Heart right ventricle (tissue), 16 donors: ENCODE measurements around the gene HIRIP3. TPM values are rescaled to one million over a fixed set of nuclear protein-coding genes. Genes with fewer than 3 reads are reported as not detected.

Experiments
- ATAC-seq, 8 donors: fragments of 200-7000 bp; cut with Tn5 transposase; one replicate each; pipeline ENCODE4 v1.9.1; 2020; ENCODE audit warnings: mild to moderate bottlenecking in 8 of 8, moderate library complexity in 8 of 8, moderate number of reproducible peaks in 1 of 8
- DNase-seq, 2 donors: peaks; one replicate each; pipeline ENCODE4 v3.0.0-alpha.2; 2020
- H3K27ac ChIP-seq, 10 donors: fragments of 200-600 bp; sonication (generic) in 2 of 10; one replicate each; pipeline versions ENCODE4 v1.5.0 to v1.8.0; 2020 to 2022; ENCODE audit warnings: mild to moderate bottlenecking in 3 of 10
- H3K27me3 ChIP-seq, 7 donors: fragments of 200-600 bp; one replicate each; pipeline ENCODE4 v1.8.0; 2021 to 2022; ENCODE audit warnings: mild to moderate bottlenecking in 2 of 7
- H3K36me3 ChIP-seq, 9 donors: fragments of 200-600 bp; sonication (generic) in 1 of 9; one replicate each; pipeline versions ENCODE4 v1.5.0 to v1.8.0; 2020 to 2022; ENCODE audit warnings: mild to moderate bottlenecking in 2 of 9
- H3K4me1 ChIP-seq, 9 donors: fragments of 200-600 bp; sonication (generic) in 1 of 9; one replicate each; pipeline versions ENCODE4 v1.5.0 to v1.8.0; 2020 to 2022; ENCODE audit warnings: mild to moderate bottlenecking in 4 of 9
- H3K4me3 ChIP-seq, 10 donors: fragments of 200-600 bp; sonication (generic) in 2 of 10; one replicate each; pipeline versions ENCODE4 v1.5.0 to v1.8.0; 2020 to 2022; ENCODE audit warnings: mild to moderate bottlenecking in 7 of 10, moderate library complexity in 2 of 10
- H3K9me3 ChIP-seq, 11 donors: fragments of 200-600 bp in 10 of 11; sonication (generic) in 2 of 11; one replicate each; pipeline versions ENCODE4 v1.5.0 to v1.8.0; 2013 to 2022; ENCODE audit warnings: mild to moderate bottlenecking in 2 of 11, control low read depth in 1 of 11, moderate library complexity in 1 of 11
- CTCF ChIP-seq, 9 donors: fragments of 200-600 bp; sonication (generic) in 2 of 9; IDR thresholded peaks; one replicate each; pipeline versions ENCODE4 v1.5.0 to v1.8.0; 2021 to 2022; ENCODE audit warnings: antibody characterized with exemption in 9 of 9, mild to moderate bottlenecking in 5 of 9, moderate library complexity in 1 of 9
- WGBS, 2 donors: extraction: QIAGEN DNeasy Blood & Tissue Kit; methylation state at CpG; one replicate each; pipeline ENCODE4 v1.1.7; 2013; ENCODE audit warnings: inconsistent platforms in 1 of 2; 5-methylcytosine and 5-hydroxymethylcytosine counted together
- intact Hi-C, 10 donors: fragments of 100-400 bp; cut with DNase I; formaldehyde crosslinking; loops; one replicate each; pipeline versions ENCODE4 v1.11.1 to v1.14.2; 2022
- polyA plus RNA-seq, 2 donors: library from polyadenylated mRNA; stranded (reverse); fragments of 200-250 nt; gene quantifications; one replicate each; pipeline ENCODE4 v1.2.3, GENCODE V29; 2013
- total RNA-seq, 10 donors: library from RNA; stranded (reverse); fragmentation: NEBNext Ultra II Directional in 3 of 10; extraction: Animal tissue kit (Norgen Biotek cat#: 25700) in 3 of 10; gene quantifications; one replicate each; pipeline versions ENCODE4 v1.2.1 to v1.2.4, GENCODE V29; 2021 to 2023
- donor health status: Arrhythmogenic right ventricular cardiomyopathy.
- donor health status: ischemic (EF 13 %, LVEDD 7.1; RV severe dilation, severe dysfunction).
- donor health status: healthy with polysubstance abuse.
- donor health status: DM: no; HTN: yes; CAD: no.
- donor health status: DM: no; HTN: no; CAD: no.
- donor health status: ischemic (EF 25% LVEDD 6.9; RV normal size, moderate dysfunction).
- donor health status: ischemic (EF 25% LVEDD 5.7; RV mildly dilated, moderate dysfunction).
- donor health status: healthy.
- donor health status: DM: yes; HTN: yes; CAD: no.
- donor health status: Ischemic cardiomyopathy.
- donor health status: ischemic (EF 35%, LVEDD 5.7; RV mildly dilated, moderate dysfunction).
- donor health status: nonischemic (EF 11% LVEDD 7.7; RV severe dilation, severe dysfunction).
- donor health status: DM: yes; HTN: yes; CAD: no.
- donor health status: PGD.
- donor health status: ischemic (EF 29% LVEDD 5.4; RV normal size, mild dysfunction).
- donor health status: nonischemic (EF 23%, LVEDD 6.1; RV moderate dilation, normal function).

The HIRIP3 gene
- total and polyA plus RNA-seq, 12 donors, result 14.4 to 23.2 (median 17.7) TPM

GRCh38 chr16:29958756-29959155 is 36.7 kb downstream of the HIRIP3 start:
- no peak overlapping the region for H3K4me3 ChIP-seq
- intact Hi-C loops, result no loop called here
- peaks cover 0 to 6% (median 0%) of the 10 kb centered on the region in 9 donors for H3K36me3 ChIP-seq
- H3K4me1 ChIP-seq, result peaks cover 0 to 22% (median 17%) of the 10 kb centered on the region in 9 donors
- DNase-seq (no peak), ATAC-seq (no peak)
- no peak for TF ChIP-seq CTCF (IDR thresholded peaks at IDR 0.05)
- no peak overlapping the region for H3K27ac ChIP-seq
- H3K9me3 ChIP-seq, result no peaks in the 10 kb centered on the region
- 93 to 94% methylated on average over 5 of the region's 5 CpGs for WGBS, 2 donors
- peaks cover 0 to 4% (median 0%) of the 10 kb centered on the region in 7 donors for H3K27me3 ChIP-seq

- TF ChIP-seq CTCF (IDR thresholded peaks at IDR 0.05), result no peak
- no peak overlapping the region for H3K27ac ChIP-seq
- H3K36me3 ChIP-seq, result no peaks in the 10 kb centered on the region
- no peak overlapping the region for H3K4me3 ChIP-seq
- peaks cover 0 to 4% (median 0%) of the 10 kb centered on the region in 7 donors for H3K27me3 ChIP-seq
- ATAC-seq (no peak), DNase-seq (no peak)
- intact Hi-C loops, result no loop called here
- H3K4me1 ChIP-seq, result no peaks in the 10 kb centered on the region
- H3K9me3 ChIP-seq, result peaks cover 0 to 11% (median 0%) of the 10 kb centered on the region in 11 donors
- WGBS, 2 donors, result 82 to 83% methylated on average over 8 of the region's 8 CpGs
Measured at GRCh38 chr16:29951625-29952365, 43.6 kb downstream of the HIRIP3 start.

GRCh38 chr16:29950806-29951461 is 44.5 kb downstream of the HIRIP3 start:
- Histone ChIP-seq H3K4me3 (no peak overlapping the region), H3K36me3 (no peaks in the 10 kb centered on the region), H3K27me3 (peaks cover 0 to 4% (median 0%) of the 10 kb centered on the region in 7 donors), H3K4me1 (no peaks in the 10 kb centered on the region), H3K27ac (no peak overlapping the region), H3K9me3 (peaks cover 0 to 11% (median 0%) of the 10 kb centered on the region in 11 donors)
- intact Hi-C loops, result no loop called here
- ATAC-seq (no peak), DNase-seq (no peak)
- 89 to 92% methylated on average over 4 of the region's 4 CpGs for WGBS, 2 donors
- no peak for TF ChIP-seq CTCF (IDR thresholded peaks at IDR 0.05)

- H3K9me3 ChIP-seq, result peaks cover 0 to 11% (median 0%) of the 10 kb centered on the region in 11 donors
- H3K27me3 ChIP-seq, result no peaks in the 10 kb centered on the region
- no peak for ATAC-seq
- H3K4me1 ChIP-seq, result peaks cover 0 to 13% (median 0%) of the 10 kb centered on the region in 9 donors
- 81 to 93% methylated on average over 2 of the region's 2 CpGs for WGBS, 2 donors
- TF ChIP-seq CTCF (IDR thresholded peaks at IDR 0.05), result no peak
- DNase-seq, result no peak
- H3K4me3 ChIP-seq, result no peak overlapping the region
- H3K36me3 ChIP-seq, result no peaks in the 10 kb centered on the region
- no peak overlapping the region for H3K27ac ChIP-seq
- intact Hi-C loops, result no loop called here
Measured at GRCh38 chr16:29947897-29948296, 47.5 kb downstream of the HIRIP3 start.
